HEK293 (cell line): ENCODE results near the gene DLL4.

Experiments
- CTCF ChIA-PET: fragments of 350-600 bp; formaldehyde crosslinking; extraction: SDS; loops from one replicate; lab custom pipeline; 2021; ENCODE audit warnings: antibody characterized with exemption; lab: Yijun Ruan, JAX
- POLR2A ChIA-PET: fragments of 300-600 bp; formaldehyde crosslinking; extraction: SDS; loops from one replicate; lab custom pipeline; 2020; ENCODE audit warnings: antibody characterized with exemption, inconsistent platforms; lab: Yijun Ruan, JAX
- H3K27ac ChIP-seq: fragments of 200-500 bp; sonication (Bioruptor generic); 2 replicates; pipeline ENCODE4 v1.5.1; 2014; ENCODE audit warnings: low read depth, low read length, control low read depth, inconsistent platforms; ENCODE audit errors: extremely low read depth
- H3K36me3 ChIP-seq, 2 experiments: fragments of 200-500 bp in 1 of 2; sonication (Bioruptor generic) in 1 of 2; 1 replicate in 1 of 2; 2 replicates in 1 of 2; pipeline ENCODE4 v1.5.1; 2014 to 2017; ENCODE audit warnings: inconsistent platforms in 2 of 2, low read length in 2 of 2; ENCODE audit not compliant: control insufficient read depth in 2 of 2, insufficient read depth in 1 of 2
- H3K4me1 ChIP-seq: fragments of 200-500 bp; sonication (Bioruptor generic); 2 replicates; pipeline ENCODE4 v1.5.1; 2014; ENCODE audit warnings: mild to moderate bottlenecking, low read length, inconsistent platforms; ENCODE audit not compliant: control insufficient read depth, insufficient read depth
- H3K4me3 ChIP-seq: 2 replicates; pipeline ENCODE4 v1.5.1; 2011; ENCODE audit warnings: low read depth, mild to moderate bottlenecking, control low read depth, low read length, moderate library complexity
- H3K9me3 ChIP-seq: fragments of 200-500 bp; sonication (Bioruptor generic); 2 replicates; pipeline ENCODE4 v1.5.1; 2014; ENCODE audit warnings: low read depth, low read length, inconsistent platforms; ENCODE audit not compliant: control insufficient read depth, insufficient read depth
- HOXA7 ChIP-seq: sonication (generic); formaldehyde crosslinking; IDR thresholded peaks from 2 replicates; pipeline ENCODE4 v1.8.1; 2022; ENCODE audit warnings: missing genetic modification reagents, borderline replicate concordance
- KLF16 ChIP-seq: fragments of 450-650 bp; formaldehyde crosslinking; IDR thresholded peaks from 2 replicates; pipeline ENCODE4 v1.5.1; 2017; ENCODE audit warnings: missing biosample characterization, missing genetic modification characterization
- OSR2 ChIP-seq: fragments of 450-650 bp; formaldehyde crosslinking; IDR thresholded peaks from 2 replicates; pipeline ENCODE4 v1.5.1; 2016; ENCODE audit warnings: missing biosample characterization, missing genetic modification characterization
- PRDM1 ChIP-seq: fragments of 450-650 bp; formaldehyde crosslinking; IDR thresholded peaks from 2 replicates; pipeline ENCODE4; 2016; ENCODE audit warnings: missing biosample characterization, missing genetic modification characterization
- PRDM4 ChIP-seq: fragments of 450-650 bp; formaldehyde crosslinking; IDR thresholded peaks from 2 replicates; pipeline ENCODE4 v1.5.1; 2017; ENCODE audit warnings: missing biosample characterization, missing genetic modification characterization
- SETDB1 ChIP-seq: IDR thresholded peaks from one replicate; pipeline ENCODE4 v1.6.1; 2017; ENCODE audit warnings: mild to moderate bottlenecking, low read length, moderate library complexity, mixed read lengths; ENCODE audit not compliant: insufficient read length
- ZBTB21 ChIP-seq: fragments of 450-650 bp; formaldehyde crosslinking; IDR thresholded peaks from 2 replicates; pipeline ENCODE4 v1.5.1; 2017; ENCODE audit warnings: missing biosample characterization, missing genetic modification characterization
- ZBTB44 ChIP-seq: fragments of 450-650 bp; IDR thresholded peaks from 2 replicates; pipeline ENCODE4 v1.5.1; 2018; ENCODE audit warnings: missing biosample characterization, mild to moderate bottlenecking, missing genetic modification characterization
- ZFP37 ChIP-seq: fragments of 450-650 bp; formaldehyde crosslinking; IDR thresholded peaks from 2 replicates; pipeline ENCODE4 v1.5.1; 2016; ENCODE audit warnings: missing biosample characterization, missing genetic modification characterization
- ZNF155 ChIP-seq: fragments of 450-650 bp; formaldehyde crosslinking; IDR thresholded peaks from 2 replicates; pipeline ENCODE4 v1.5.1; 2016; ENCODE audit warnings: missing biosample characterization, missing genetic modification characterization
- ZNF184 ChIP-seq: fragments of 450-650 bp; IDR thresholded peaks from 2 replicates; pipeline ENCODE4 v1.5.1; 2018; ENCODE audit warnings: missing biosample characterization, mild to moderate bottlenecking, missing genetic modification characterization
- ZNF2 ChIP-seq: fragments of 450-650 bp; formaldehyde crosslinking; IDR thresholded peaks from 2 replicates; pipeline ENCODE4 v1.5.1; 2016; ENCODE audit warnings: missing biosample characterization, missing genetic modification characterization
- ZNF202 ChIP-seq: fragments of 450-650 bp; formaldehyde crosslinking; IDR thresholded peaks from 2 replicates; pipeline ENCODE4 v1.5.1; 2016; ENCODE audit warnings: missing biosample characterization, missing genetic modification characterization, borderline replicate concordance
- ZNF223 ChIP-seq: fragments of 450-650 bp; formaldehyde crosslinking; IDR thresholded peaks from 2 replicates; pipeline ENCODE4 v1.5.1; 2016; ENCODE audit warnings: missing biosample characterization, missing genetic modification characterization
- ZNF324 ChIP-seq: fragments of 450-650 bp; formaldehyde crosslinking; IDR thresholded peaks from 2 replicates; pipeline ENCODE4 v1.5.1; 2016; ENCODE audit warnings: missing biosample characterization, missing genetic modification characterization
- ZNF335 ChIP-seq: fragments of 450-650 bp; formaldehyde crosslinking; conservative IDR thresholded peaks from 2 replicates; pipeline ENCODE4 v1.5.1; 2016; ENCODE audit warnings: missing biosample characterization, missing genetic modification characterization
- ZNF354C ChIP-seq: fragments of 450-650 bp; formaldehyde crosslinking; IDR thresholded peaks from 2 replicates; pipeline ENCODE4 v1.5.1; 2016; ENCODE audit warnings: missing biosample characterization, missing genetic modification characterization, low read depth, borderline replicate concordance
- ZNF398 ChIP-seq: fragments of 450-650 bp; formaldehyde crosslinking; IDR thresholded peaks from 2 replicates; pipeline ENCODE4 v1.5.1; 2017; ENCODE audit warnings: missing biosample characterization, missing genetic modification characterization
- ZNF473 ChIP-seq: fragments of 450-650 bp; formaldehyde crosslinking; IDR thresholded peaks from 2 replicates; pipeline ENCODE4 v1.5.1; 2017; ENCODE audit warnings: missing biosample characterization, missing genetic modification characterization
- ZNF521 ChIP-seq: fragments of 450-650 bp; formaldehyde crosslinking; IDR thresholded peaks from 2 replicates; pipeline ENCODE4 v1.5.1; 2017; ENCODE audit warnings: missing biosample characterization, mild to moderate bottlenecking, missing genetic modification characterization
- ZNF558 ChIP-seq: fragments of 450-650 bp; formaldehyde crosslinking; IDR thresholded peaks from 2 replicates; pipeline ENCODE4 v1.5.1; 2016; ENCODE audit warnings: missing biosample characterization, missing genetic modification characterization
- ZNF600 ChIP-seq: fragments of 450-650 bp; formaldehyde crosslinking; IDR thresholded peaks from 2 replicates; pipeline ENCODE4 v1.5.1; 2016; ENCODE audit warnings: missing biosample characterization, missing genetic modification characterization
- ZNF623 ChIP-seq: fragments of 450-650 bp; formaldehyde crosslinking; IDR thresholded peaks from 2 replicates; pipeline ENCODE4 v1.5.1; 2016; ENCODE audit warnings: missing biosample characterization, missing genetic modification characterization
- ZNF629 ChIP-seq: fragments of 450-650 bp; formaldehyde crosslinking; IDR thresholded peaks from 2 replicates; pipeline ENCODE4 v1.5.1; 2017; ENCODE audit warnings: missing biosample characterization, missing genetic modification characterization
- ZNF747 ChIP-seq: fragments of 450-650 bp; formaldehyde crosslinking; IDR thresholded peaks from 2 replicates; pipeline ENCODE4 v1.5.1; 2016; ENCODE audit warnings: missing biosample characterization, missing genetic modification characterization
- ZNF776 ChIP-seq: fragments of 450-650 bp; formaldehyde crosslinking; IDR thresholded peaks from 2 replicates; pipeline ENCODE4 v1.5.0; 2017; ENCODE audit warnings: missing biosample characterization, missing genetic modification characterization, borderline replicate concordance
- ZNF792 ChIP-seq: fragments of 450-650 bp; formaldehyde crosslinking; IDR thresholded peaks from 2 replicates; pipeline ENCODE4 v1.5.1; 2016; ENCODE audit warnings: missing biosample characterization, missing genetic modification characterization

Gene DLL4

GRCh38 chr15:40948706-40949473 is 19.8 kb downstream of the DLL4 start:
- no peak for TF ChIP-seq ZNF792
- TF ChIP-seq ZNF623 (tag by site-specific recombination) = no peak
- TF ChIP-seq ZNF354C (tag by site-specific recombination) = no peak
- no peak for TF ChIP-seq ZNF324 (tag by site-specific recombination)
- no peak for TF ChIP-seq ZNF223 (tag by site-specific recombination)
- TF ChIP-seq ZNF747 (tag by site-specific recombination) = no peak
- no peak for TF ChIP-seq ZNF473 (tag by site-specific recombination)
- no peak for TF ChIP-seq PRDM1 (tag by site-specific recombination)
- TF ChIP-seq SETDB1 = no peak
- no peak for TF ChIP-seq ZFP37
- no peak for TF ChIP-seq PRDM4 (tag by site-specific recombination)
- TF ChIP-seq ZNF521 (tag by site-specific recombination) = no peak
- no peak for TF ChIP-seq ZBTB44 (tag by site-specific recombination)
- TF ChIP-seq ZNF184 (tag by site-specific recombination) = no peak
- no peak for TF ChIP-seq KLF16 (tag by site-specific recombination)
- TF ChIP-seq ZNF558 = no peak
- no peak for TF ChIP-seq ZNF2 (tag by site-specific recombination)
- no peak for TF ChIP-seq HOXA7 (CRISPR knock-in tag)
- no peak for TF ChIP-seq ZNF202 (tag by site-specific recombination)
- no peak for TF ChIP-seq OSR2 (tag by site-specific recombination)
- Histone ChIP-seq H3K4me1 (no peaks in the 10 kb centered on the region), H3K27ac (no peak overlapping the region), H3K4me3 (no peak overlapping the region), H3K9me3 (no peaks in the 10 kb centered on the region), H3K36me3 (no peaks in the 10 kb centered on the region)
- ChIA-PET CTCF (interaction anchor here (0.6 kb wide), 1 partner anchor 44 kb away, joined by 3 read pairs; no protein-coding TSS in a partner anchor), POLR2A (interaction anchor here (0.6 kb wide), 1 partner anchor 9 kb away, joined by 3 read pairs; no protein-coding TSS in a partner anchor)

GRCh38 chr15:40949756-40950207 is 20.6 kb downstream of the DLL4 start:
- ChIA-PET POLR2A (no interaction called here), CTCF (interaction anchor here (3.8 kb wide), 1 partner anchor 8 kb away, joined by 26 read pairs; no protein-coding TSS in a partner anchor)
- H3K27ac ChIP-seq = no peak overlapping the region
- H3K4me1 ChIP-seq = no peaks in the 10 kb centered on the region
- no peaks in the 10 kb centered on the region for H3K36me3 ChIP-seq
- H3K9me3 ChIP-seq = no peaks in the 10 kb centered on the region
- H3K4me3 ChIP-seq = no peak overlapping the region
- peak; percentile 71 for TF ChIP-seq ZNF335 (tag by site-specific recombination)
- peak; percentile 51; the same call in 1 of the 2 replicates for TF ChIP-seq ZBTB21
- TF ChIP-seq ZNF629 (tag by site-specific recombination) = peak; percentile 47; the same call in 1 of the 2 replicates
- TF ChIP-seq ZNF600 = peak; percentile 69
- peak; percentile 28; the same call in 1 of the 2 replicates for TF ChIP-seq PRDM4 (tag by site-specific recombination)
- no peak for TF ChIP-seq ZNF776
- peak; percentile 61; the same call in 1 of the 2 replicates for TF ChIP-seq ZNF398 (tag by site-specific recombination)
- no peak for TF ChIP-seq ZNF155
